ENCODE results near the gene SLC30A7. TPM values are rescaled to one million over a fixed set of nuclear protein-coding genes. Genes with fewer than 3 reads are reported as not detected.

Gene SLC30A7
- total RNA-seq, 6 experiments from 2014 or later = 19.1 to 32.2 (median 23.3) TPM

- H3K27ac ChIP-seq = no peak overlapping the region
- H3K4me1 ChIP-seq = no peaks in the 10 kb centered on the region
- intact Hi-C loops (cut with DNase I) = no loop called here
- TF ChIP-seq POLR2A (IDR thresholded peaks at IDR 0.05) = no peak
- no peak for TF ChIP-seq CTCF (IDR thresholded peaks at IDR 0.05)
- DNase-seq = no peak
- H3K4me3 ChIP-seq = no peak overlapping the region
- H3K36me3 ChIP-seq = peaks cover 0 to 25% (median 3%) of the 10 kb centered on the region in 4 donors
- no peaks in the 10 kb centered on the region for H3K27me3 ChIP-seq
- no peaks in the 10 kb centered on the region for H3K9me3 ChIP-seq
- WGBS (ENCODE audit: insufficient coverage, low coverage, low lambda C conversion rate, missing lambda C conversion rate) = 100% methylated on average over 1 of the region's 1 CpG
- no peak for ATAC-seq
Observed at GRCh38 chr1:100903777-100904176, 7.9 kb downstream of the SLC30A7 start.

DNA sequence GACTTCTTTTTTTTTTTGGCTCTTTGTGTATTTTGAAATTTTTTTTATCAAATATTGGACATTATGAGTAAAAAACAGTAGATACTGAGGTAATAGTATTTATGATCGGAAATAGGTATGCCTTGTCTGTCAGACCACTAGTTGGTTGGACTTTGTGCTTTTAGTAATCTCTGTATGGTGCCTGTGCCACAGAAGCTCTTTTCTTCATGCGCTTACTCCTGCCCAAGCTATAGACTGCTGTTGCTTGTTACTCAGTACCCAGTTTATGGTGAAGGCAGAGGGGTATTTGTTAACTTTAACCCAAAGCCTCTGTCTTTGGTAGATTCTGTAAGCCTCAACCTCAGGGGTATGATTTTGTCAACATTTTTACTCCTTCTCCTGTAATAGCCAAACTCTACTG is 8.6 kb downstream of the SLC30A7 start:
- TF ChIP-seq POLR2A (IDR thresholded peaks at IDR 0.05) (no peak), CTCF (IDR thresholded peaks at IDR 0.05) (no peak)
- no peaks in the 10 kb centered on the region for H3K4me1 ChIP-seq
- WGBS (ENCODE audit: insufficient coverage, low coverage, low lambda C conversion rate, missing lambda C conversion rate) = 93% methylated on average over 2 of the region's 2 CpGs
- intact Hi-C loops (cut with DNase I) = no loop called here
- peaks cover 0 to 32% (median 3%) of the 10 kb centered on the region in 4 donors for H3K36me3 ChIP-seq
- DNase-seq (no peak), ATAC-seq (no peak)
- H3K4me3 ChIP-seq = no peak overlapping the region
- no peaks in the 10 kb centered on the region for H3K9me3 ChIP-seq
- H3K27me3 ChIP-seq = no peaks in the 10 kb centered on the region
- no peak overlapping the region for H3K27ac ChIP-seq

- no peak overlapping the region for H3K27ac ChIP-seq
- WGBS (ENCODE audit: insufficient coverage, low coverage, low lambda C conversion rate, missing lambda C conversion rate) = 84% methylated on average over 3 of the region's 3 CpGs
- DNase-seq (no peak), ATAC-seq (no peak)
- H3K9me3 ChIP-seq = no peaks in the 10 kb centered on the region
- intact Hi-C loops (cut with DNase I) = no loop called here
- H3K27me3 ChIP-seq = no peaks in the 10 kb centered on the region
- no peaks in the 10 kb centered on the region for H3K4me1 ChIP-seq
- H3K4me3 ChIP-seq = no peak overlapping the region
- peaks cover 0 to 30% (median 5%) of the 10 kb centered on the region in 4 donors for H3K36me3 ChIP-seq
- TF ChIP-seq CTCF (IDR thresholded peaks at IDR 0.05) (no peak), POLR2A (IDR thresholded peaks at IDR 0.05) (no peak)
Observed at GRCh38 chr1:100905181-100905580, 9.3 kb downstream of the SLC30A7 start.

DNA sequence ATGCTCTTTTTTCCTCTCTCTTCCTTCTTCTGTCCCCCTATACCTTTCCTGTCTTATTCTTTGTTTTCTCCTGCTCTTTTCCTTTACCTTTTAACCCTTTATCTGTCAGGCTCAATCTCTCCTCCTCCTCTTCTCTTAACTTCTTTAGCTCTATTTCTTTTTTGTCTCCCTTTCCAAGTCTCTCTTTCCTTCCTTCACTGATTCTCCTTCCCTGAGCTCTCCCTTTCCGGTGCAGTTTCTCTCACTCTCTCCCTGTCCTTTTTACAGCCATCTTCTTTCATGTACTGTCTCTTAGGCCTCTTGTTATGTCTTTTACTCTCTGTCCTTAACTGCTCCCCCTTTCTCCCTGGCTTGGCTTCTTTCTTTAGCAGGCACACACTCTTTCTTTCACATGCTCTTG is 12.0 kb downstream of the SLC30A7 start:
- DNase-seq (no peak), ATAC-seq (no peak)
- 64% methylated on average over 1 of the region's 1 CpG for WGBS (ENCODE audit: insufficient coverage, low coverage, low lambda C conversion rate, missing lambda C conversion rate)
- no peak overlapping the region for H3K4me3 ChIP-seq
- no peaks in the 10 kb centered on the region for H3K27me3 ChIP-seq
- TF ChIP-seq CTCF (IDR thresholded peaks at IDR 0.05) (no peak), POLR2A (IDR thresholded peaks at IDR 0.05) (no peak)
- no peaks in the 10 kb centered on the region for H3K4me1 ChIP-seq
- H3K9me3 ChIP-seq = no peaks in the 10 kb centered on the region
- H3K36me3 ChIP-seq = peaks cover 0 to 51% (median 10%) of the 10 kb centered on the region in 4 donors
- H3K27ac ChIP-seq = no peak overlapping the region
- intact Hi-C loops (cut with DNase I) = no loop called here

- ATAC-seq = no peak
- Histone ChIP-seq H3K4me3 (no peak overlapping the region), H3K9me3 (no peaks in the 10 kb centered on the region), H3K27me3 (no peaks in the 10 kb centered on the region), H3K4me1 (no peaks in the 10 kb centered on the region), H3K36me3 (peaks cover 0 to 62% (median 10%) of the 10 kb centered on the region in 4 donors), H3K27ac (no peak overlapping the region)
- intact Hi-C loops (cut with DNase I) = no loop called here
- TF ChIP-seq CTCF (IDR thresholded peaks at IDR 0.05) (no peak), POLR2A (IDR thresholded peaks at IDR 0.05) (no peak)
- DNase-seq = no peak
Observed at GRCh38 chr1:100909018-100909417, 13.1 kb downstream of the SLC30A7 start.

Data from right lobe of liver (tissue), 6 donors.